ENCODE data around the gene C6orf136. TPM values are rescaled to one million over a fixed set of nuclear protein-coding genes. Genes with fewer than 3 reads are reported as not detected.

C6orf136 gene
- total RNA-seq, 1 experiment from 2014 or later, result 34.8 TPM

GRCh38 chr6:30656513-30656912, 9.6 kb downstream of the C6orf136 start:
- intact Hi-C loops (cut with micrococcal nuclease), result no loop called here
- RAD21 ChIA-PET (ENCODE audit: low non-redundant PET in 1 of 2, low total read pairs in 2 of 2, uncharacterized antibody in 2 of 2, unreplicated experiment in 2 of 2), result no interaction called here
- Histone ChIP-seq H3K9me3 (ENCODE audit: control insufficient read depth in 1 of 2, insufficient read depth in 1 of 2, low read depth in 1 of 2, low read length in 2 of 2) (no peaks in the 10 kb centered on the region), H3K27ac (ENCODE audit: low read depth, low read length) (no peak overlapping the region), H3K27me3 (ENCODE audit: insufficient read depth, low read length) (no peaks in the 10 kb centered on the region), H3K9me2 (ENCODE audit: insufficient read depth) (no peaks in the 10 kb centered on the region), H3K9ac (ENCODE audit: low read length) (no peak overlapping the region), H3K4me3 (replicated peaks in 1 of 2; ENCODE audit: low read depth in 1 of 2, low read length in 2 of 2) (no peak overlapping the region), H3K4me1 (ENCODE audit: control insufficient read depth in 1 of 2, insufficient read depth in 2 of 2, low read length in 2 of 2) (no peaks in the 10 kb centered on the region), H3K79me2 (ENCODE audit: insufficient read depth, low read length) (no peaks in the 10 kb centered on the region), H3K36me3 (ENCODE audit: control insufficient read depth in 1 of 2, insufficient read depth in 2 of 2, low read length in 2 of 2) (peaks cover 40 to 69% of the 10 kb centered on the region in 2 experiments; a peak in 3 of 4 replicates), H3K4me2 (ENCODE audit: low read length) (no peak overlapping the region), H2AFZ (ENCODE audit: low read depth, low read length, poor library complexity, severe bottlenecking) (no peak overlapping the region), H4K20me1 (ENCODE audit: insufficient read depth) (no peaks in the 10 kb centered on the region)
- TF ChIP-seq ZFX (IDR thresholded peaks at IDR 0.05) (no peak), ZNF274 (IDR thresholded peaks at IDR 0.05; ENCODE audit: low read depth, low read length) (no peak), RAD21 (IDR thresholded peaks at IDR 0.05; ENCODE audit: low read depth) (no peak), SP1 (IDR thresholded peaks at IDR 0.05; ENCODE audit: low read depth) (no peak), JUND (IDR thresholded peaks at IDR 0.05) (no peak), REST (IDR thresholded peaks at IDR 0.05; ENCODE audit: low read depth) (no peak), EZH2phosphoT487 (IDR thresholded peaks at IDR 0.05; ENCODE audit: borderline replicate concordance) (no peak), EGR1 (IDR thresholded peaks at IDR 0.05; ENCODE audit: low read depth) (no peak), POLR2AphosphoS5 (IDR thresholded peaks at IDR 0.05; ENCODE audit: low read depth, low read length) (no peak), ELF1 (IDR thresholded peaks at IDR 0.05; ENCODE audit: borderline replicate concordance, low read depth) (no peak), SIN3A (IDR thresholded peaks at IDR 0.05; ENCODE audit: low read depth) (no peak), TCF7L2 (IDR thresholded peaks at IDR 0.05; ENCODE audit: borderline replicate concordance, extremely low read depth, insufficient read depth, insufficient read length) (no peak), SRF (IDR thresholded peaks at IDR 0.05; ENCODE audit: low read depth) (no peak), ZBTB33 (IDR thresholded peaks at IDR 0.05; ENCODE audit: extremely low read depth, insufficient replicate concordance, low read length) (no peak), CTCF (IDR thresholded peaks at IDR 0.05 in 2 of 3, conservative IDR thresholded peaks at IDR 0.05 in 1 of 3; ENCODE audit: borderline replicate concordance in 1 of 3, insufficient read depth in 1 of 3, low read depth in 2 of 3, low read length in 2 of 3) (no peak), CEBPB (IDR thresholded peaks at IDR 0.05; ENCODE audit: low read depth) (no peak), ATF3 (IDR thresholded peaks at IDR 0.05) (no peak), CBX3 (IDR thresholded peaks at IDR 0.05; ENCODE audit: low read depth) (no peak), POLR2A (IDR thresholded peaks at IDR 0.05; ENCODE audit: borderline replicate concordance, extremely low read depth, insufficient read depth, insufficient read length) (no peak), FOSL1 (IDR thresholded peaks at IDR 0.05; ENCODE audit: low read depth) (no peak)
- BruUV-seq (replicated peaks), result no TSS peak
- POLR2A ChIA-PET, result no interaction called here
- CTCF ChIA-PET, result no interaction called here
- ATAC-seq (no peak), DNase-seq (ENCODE audit: low read depth, low spot score) (no peak)
